ENCODE results near the gene ITPR1.

GRCh38 chr3:4888913-4889846 lies 396.0 kb downstream of the ITPR1 start:
- TF ChIP-seq CTCF (conservative IDR thresholded peaks at IDR 0.05; ENCODE audit: low read length) (no peak), EZH2phosphoT487 (IDR thresholded peaks at IDR 0.05; ENCODE audit: borderline replicate concordance, low read depth, low read length) (no peak)
